Naive B cell (primary cell): ENCODE results near the gene MYCT1. TPM values are rescaled to one million over a fixed set of nuclear protein-coding genes. Genes with fewer than 3 reads are reported as not detected.
A peak's percentile ranks its signal among the peaks of the same experiment; 100 is the strongest.
"Not testable (repeated sequence)": the region's sequence is repeated elsewhere in the genome, so short reads cannot be mapped to it uniquely, and the experiment has no call there.

Experiments used
- ATAC-seq, 2 donors: fragments of 150-1000 bp; cut with Tn5 transposase; 2 replicates each; pipeline ENCODE4 v1.10.0; 2021; ENCODE audit warnings: low read depth in 2 of 2, mild to moderate bottlenecking in 2 of 2, moderate library complexity in 2 of 2
- DNase-seq: peaks from one replicate; pipeline ENCODE4 v3.0.0; 2022
- H3K27ac Mint-ChIP-seq, 6 donors: one replicate each; pipeline ENCODE4 v1.8.0; 2020 to 2022; ENCODE audit warnings: mild to moderate bottlenecking in 6 of 6, mixed read lengths in 6 of 6, moderate library complexity in 5 of 6, inconsistent platforms in 2 of 6
- H3K27me3 Mint-ChIP-seq, 3 donors: one replicate each; pipeline ENCODE4 v1.8.0; 2021 to 2022; ENCODE audit warnings: mixed read lengths in 3 of 3, mild to moderate bottlenecking in 1 of 3
- H3K36me3 Mint-ChIP-seq, 2 donors: one replicate each; pipeline ENCODE4 v1.8.0; 2020 to 2022; ENCODE audit warnings: mixed read lengths in 2 of 2, inconsistent platforms in 1 of 2, mild to moderate bottlenecking in 1 of 2
- H3K4me1 Mint-ChIP-seq, 3 donors: one replicate each; pipeline ENCODE4 v1.8.0; 2020 to 2022; ENCODE audit warnings: mixed read lengths in 3 of 3, inconsistent platforms in 1 of 3, mild to moderate bottlenecking in 1 of 3, moderate library complexity in 1 of 3
- H3K4me3 Mint-ChIP-seq, 8 donors: one replicate each; pipeline ENCODE4 v1.8.0; 2020 to 2022; ENCODE audit warnings: mild to moderate bottlenecking in 8 of 8, mixed read lengths in 8 of 8, moderate library complexity in 8 of 8, inconsistent platforms in 2 of 8
- H3K9me3 Mint-ChIP-seq, 7 donors: one replicate each; pipeline ENCODE4 v1.8.0; 2020 to 2022; ENCODE audit warnings: mixed read lengths in 7 of 7, mild to moderate bottlenecking in 5 of 7, inconsistent platforms in 2 of 7, moderate library complexity in 1 of 7
- polyA plus RNA-seq, 6 donors: library from polyadenylated mRNA; unstranded; fragments of 300-500 nt; fragmentation: Illumina TruSeq; gene quantifications; one replicate each; pipeline ENCODE4 v1.2.3, GENCODE V29; 2021; ENCODE audit warnings: low read depth in 6 of 6

The MYCT1 gene
- under 1 TPM in 1 of 6 donors, not detected in 5; 0.31 TPM for polyA plus RNA-seq

- H3K4me1 Mint-ChIP-seq: no peaks in the 10 kb centered on the region
- peaks cover 18 to 29% (median 27%) of the 10 kb centered on the region in 3 donors for H3K27me3 Mint-ChIP-seq
- no peaks in the 10 kb centered on the region for H3K36me3 Mint-ChIP-seq
- ATAC-seq (no peak), DNase-seq (no peak)
- H3K27ac Mint-ChIP-seq: no peak within 1 kb of the TSS
- no peak within 1 kb of the TSS for H3K4me3 Mint-ChIP-seq
- no peaks in the 10 kb centered on the region for H3K9me3 Mint-ChIP-seq
These were observed at the start of gene MYCT1 for GRCh38 chr6:152697634-152698033. Gene MYCT1, plus strand, starts transcription at chr6:152697897. Its CDS starts 6 bp downstream, at chr6:152697903.

GRCh38 chr6:152648105-152648504, 49.6 kb upstream of the MYCT1 start:
- ATAC-seq (no peak), DNase-seq (no peak)
- no peak overlapping the region for H3K27ac Mint-ChIP-seq
- no peak overlapping the region for H3K4me3 Mint-ChIP-seq
- peaks cover 0 to 4% (median 0%) of the 10 kb centered on the region in 7 donors for H3K9me3 Mint-ChIP-seq
- no peaks in the 10 kb centered on the region for H3K4me1 Mint-ChIP-seq
- no peaks in the 10 kb centered on the region for H3K36me3 Mint-ChIP-seq
- peaks cover 19 to 30% (median 23%) of the 10 kb centered on the region in 3 donors for H3K27me3 Mint-ChIP-seq

GRCh38 chr6:152651986-152652385, 45.7 kb upstream of the MYCT1 start:
- Mint-ChIP-seq H3K27me3 (peaks cover 12 to 16% (median 14%) of the 10 kb centered on the region in 3 donors), H3K36me3 (no peaks in the 10 kb centered on the region), H3K4me3 (no peak overlapping the region), H3K9me3 (peaks cover 0 to 4% (median 0%) of the 10 kb centered on the region in 7 donors), H3K4me1 (no peaks in the 10 kb centered on the region), H3K27ac (no peak overlapping the region)
- DNase-seq: no peak
- no peak for ATAC-seq

- H3K4me1 Mint-ChIP-seq: no peaks in the 10 kb centered on the region
- H3K36me3 Mint-ChIP-seq: no peaks in the 10 kb centered on the region
- H3K27ac Mint-ChIP-seq: no peak overlapping the region
- H3K27me3 Mint-ChIP-seq: no peaks in the 10 kb centered on the region
- no peak for DNase-seq
- H3K4me3 Mint-ChIP-seq: no peak overlapping the region
- ATAC-seq: no peak
- H3K9me3 Mint-ChIP-seq: peaks cover 0 to 5% (median 0%) of the 10 kb centered on the region in 7 donors
These were observed 35.9 kb upstream of the MYCT1 start for GRCh38 chr6:152661776-152662175.

- ATAC-seq: no peak
- DNase-seq: no peak
These were observed 27.8 kb upstream of the MYCT1 start for GRCh38 chr6:152669895-152670294.

GRCh38 chr6:152671171-152671570, 26.5 kb upstream of the MYCT1 start:
- Mint-ChIP-seq H3K9me3 (peaks cover 0 to 10% (median 4%) of the 10 kb centered on the region in 7 donors), H3K27me3 (peaks cover 0 to 9% (median 5%) of the 10 kb centered on the region in 3 donors), H3K36me3 (no peaks in the 10 kb centered on the region), H3K27ac (no peak overlapping the region), H3K4me3 (no peak overlapping the region), H3K4me1 (no peaks in the 10 kb centered on the region)
- DNase-seq (no peak), ATAC-seq (no peak)

More at GRCh38 chr6:152669895-152670294, 27.8 kb upstream of the MYCT1 start:
- Mint-ChIP-seq H3K36me3 (no peaks in the 10 kb centered on the region), H3K9me3 (peaks cover 0 to 10% (median 4%) of the 10 kb centered on the region in 7 donors), H3K27me3 (peaks cover 0 to 5% (median 5%) of the 10 kb centered on the region in 3 donors), H3K4me3 (no peak overlapping the region), H3K4me1 (no peaks in the 10 kb centered on the region), H3K27ac (no peak overlapping the region)

- H3K36me3 Mint-ChIP-seq: no peaks in the 10 kb centered on the region
- no peaks in the 10 kb centered on the region for H3K9me3 Mint-ChIP-seq
- H3K4me1 Mint-ChIP-seq: no peaks in the 10 kb centered on the region
- H3K27me3 Mint-ChIP-seq: peaks cover 0 to 9% (median 4%) of the 10 kb centered on the region in 3 donors
- ATAC-seq (no peak), DNase-seq (no peak)
- H3K4me3 Mint-ChIP-seq: no peak overlapping the region
- H3K27ac Mint-ChIP-seq: no peak overlapping the region
These were observed 24.5 kb upstream of the MYCT1 start for GRCh38 chr6:152673236-152673635.

- ATAC-seq (no peak), DNase-seq (no peak)
- Mint-ChIP-seq H3K27ac (no peak overlapping the region), H3K4me1 (peaks cover 1 to 6% (median 5%) of the 10 kb centered on the region in 3 donors), H3K27me3 (peaks cover 0 to 8% (median 1%) of the 10 kb centered on the region in 3 donors), H3K36me3 (no peaks in the 10 kb centered on the region), H3K9me3 (peaks cover 0 to 2% (median 0%) of the 10 kb centered on the region in 7 donors), H3K4me3 (no peak overlapping the region)
These were observed 17.5 kb upstream of the MYCT1 start for GRCh38 chr6:152680151-152680550.

GRCh38 chr6:152680879-152681517, 16.7 kb upstream of the MYCT1 start:
- H3K27ac Mint-ChIP-seq: no peak overlapping the region
- peaks cover 0 to 8% (median 0%) of the 10 kb centered on the region in 3 donors for H3K27me3 Mint-ChIP-seq
- H3K9me3 Mint-ChIP-seq: peaks cover 0 to 2% (median 0%) of the 10 kb centered on the region in 7 donors
- DNase-seq (no peak), ATAC-seq (no peak)
- no peak overlapping the region for H3K4me3 Mint-ChIP-seq
- H3K4me1 Mint-ChIP-seq: peaks cover 2 to 6% (median 5%) of the 10 kb centered on the region in 3 donors
- no peaks in the 10 kb centered on the region for H3K36me3 Mint-ChIP-seq

- DNase-seq (no peak), ATAC-seq (no peak)
- peaks cover 2 to 6% (median 5%) of the 10 kb centered on the region in 3 donors for H3K4me1 Mint-ChIP-seq
- no peak overlapping the region for H3K27ac Mint-ChIP-seq
- no peaks in the 10 kb centered on the region for H3K36me3 Mint-ChIP-seq
- no peak overlapping the region for H3K4me3 Mint-ChIP-seq
- peaks cover 0 to 2% (median 0%) of the 10 kb centered on the region in 7 donors for H3K9me3 Mint-ChIP-seq
- peaks cover 0 to 6% (median 0%) of the 10 kb centered on the region in 3 donors for H3K27me3 Mint-ChIP-seq
These were observed 15.6 kb upstream of the MYCT1 start for GRCh38 chr6:152682141-152682540.

GRCh38 chr6:152682935-152683334, 14.8 kb upstream of the MYCT1 start:
- H3K36me3 Mint-ChIP-seq, H3K4me3 Mint-ChIP-seq, H3K9me3 Mint-ChIP-seq, H3K4me1 Mint-ChIP-seq, ATAC-seq, DNase-seq, H3K27me3 Mint-ChIP-seq: not testable (repeated sequence)
- H3K27ac Mint-ChIP-seq: peak overlapping the region in 1 of 6 donors; percentile 28

GRCh38 chr6:152685819-152686218, 11.9 kb upstream of the MYCT1 start:
- Mint-ChIP-seq H3K4me1 (peaks cover 0 to 2% (median 2%) of the 10 kb centered on the region in 3 donors), H3K27ac (no peak overlapping the region), H3K36me3 (no peaks in the 10 kb centered on the region), H3K4me3 (no peak overlapping the region), H3K9me3 (no peaks in the 10 kb centered on the region), H3K27me3 (peaks cover 0 to 4% (median 0%) of the 10 kb centered on the region in 3 donors)
- ATAC-seq (no peak), DNase-seq (no peak)

GRCh38 chr6:152695372-152696045, 2.2 kb upstream of the MYCT1 start:
- H3K27me3 Mint-ChIP-seq: peaks cover 7 to 13% (median 9%) of the 10 kb centered on the region in 3 donors
- no peaks in the 10 kb centered on the region for H3K36me3 Mint-ChIP-seq
- DNase-seq (no peak), ATAC-seq (no peak)
- peaks cover 0 to 2% (median 0%) of the 10 kb centered on the region in 7 donors for H3K9me3 Mint-ChIP-seq
- no peak overlapping the region for H3K27ac Mint-ChIP-seq
- no peak overlapping the region for H3K4me3 Mint-ChIP-seq
- no peaks in the 10 kb centered on the region for H3K4me1 Mint-ChIP-seq

- H3K4me1 Mint-ChIP-seq: no peaks in the 10 kb centered on the region
- ATAC-seq (no peak), DNase-seq (no peak)
- H3K27ac Mint-ChIP-seq: no peak overlapping the region
- no peak overlapping the region for H3K4me3 Mint-ChIP-seq
- H3K27me3 Mint-ChIP-seq: peaks cover 15 to 23% (median 18%) of the 10 kb centered on the region in 3 donors
- H3K36me3 Mint-ChIP-seq: no peaks in the 10 kb centered on the region
- peaks cover 0 to 2% (median 0%) of the 10 kb centered on the region in 7 donors for H3K9me3 Mint-ChIP-seq
These were observed 1.2 kb upstream of the MYCT1 start for GRCh38 chr6:152696522-152696921.
